Measurements from ENCODE around the gene MEGF10.
A peak's percentile ranks its signal among the peaks of the same experiment; 100 is the strongest.

Gene MEGF10

GRCh38 chr5:127441799-127442484 is 151.3 kb downstream of the MEGF10 start:
- no peak for DNase-seq (ENCODE audit: low spot score)

GRCh38 chr5:127444171-127444570 is 153.6 kb downstream of the MEGF10 start:
- no peak for DNase-seq (ENCODE audit: low spot score)

- no peak for DNase-seq (ENCODE audit: low spot score)
These were observed 154.7 kb downstream of the MEGF10 start for GRCh38 chr5:127445328-127445727.

GRCh38 chr5:127446626-127447025 is 156.0 kb downstream of the MEGF10 start:
- DNase-seq (ENCODE audit: low spot score) = no peak

- no peak for DNase-seq (ENCODE audit: low spot score)
These were observed 157.2 kb downstream of the MEGF10 start for GRCh38 chr5:127447827-127448226.

- DNase-seq (ENCODE audit: low spot score) = no peak
These were observed 159.4 kb downstream of the MEGF10 start for GRCh38 chr5:127450046-127450445.

- no peak for DNase-seq (ENCODE audit: low spot score)
These were observed 160.5 kb downstream of the MEGF10 start for GRCh38 chr5:127451096-127451495.

- no peak for DNase-seq (ENCODE audit: low spot score)
These were observed 162.0 kb downstream of the MEGF10 start for GRCh38 chr5:127452626-127453025.

- no peak for DNase-seq (ENCODE audit: low spot score)
These were observed 180.6 kb downstream of the MEGF10 start for GRCh38 chr5:127471211-127471610.

GRCh38 chr5:127472700-127473099 is 182.1 kb downstream of the MEGF10 start:
- no peak for DNase-seq (ENCODE audit: low spot score)

- no peak for DNase-seq (ENCODE audit: low spot score)
These were observed 195.9 kb downstream of the MEGF10 start for GRCh38 chr5:127486471-127486870.

GRCh38 chr5:127492854-127493738 is 202.5 kb downstream of the MEGF10 start:
- DNase-seq (ENCODE audit: low spot score) = peak; percentile 50

- no peak for DNase-seq (ENCODE audit: low spot score)
These were observed 208.0 kb downstream of the MEGF10 start for GRCh38 chr5:127498548-127498947.

- no peak for DNase-seq (ENCODE audit: low spot score)
These were observed 215.3 kb downstream of the MEGF10 start for GRCh38 chr5:127505905-127506304.

GRCh38 chr5:127506616-127507015 is 216.0 kb downstream of the MEGF10 start:
- DNase-seq (ENCODE audit: low spot score) = no peak

GRCh38 chr5:127508644-127509373 is 218.2 kb downstream of the MEGF10 start:
- no peak for DNase-seq (ENCODE audit: low spot score)

Data from kidney tubule cell (primary cell).